ENCODE measurements around the gene ZNF222.

ZNF222 gene

DNA sequence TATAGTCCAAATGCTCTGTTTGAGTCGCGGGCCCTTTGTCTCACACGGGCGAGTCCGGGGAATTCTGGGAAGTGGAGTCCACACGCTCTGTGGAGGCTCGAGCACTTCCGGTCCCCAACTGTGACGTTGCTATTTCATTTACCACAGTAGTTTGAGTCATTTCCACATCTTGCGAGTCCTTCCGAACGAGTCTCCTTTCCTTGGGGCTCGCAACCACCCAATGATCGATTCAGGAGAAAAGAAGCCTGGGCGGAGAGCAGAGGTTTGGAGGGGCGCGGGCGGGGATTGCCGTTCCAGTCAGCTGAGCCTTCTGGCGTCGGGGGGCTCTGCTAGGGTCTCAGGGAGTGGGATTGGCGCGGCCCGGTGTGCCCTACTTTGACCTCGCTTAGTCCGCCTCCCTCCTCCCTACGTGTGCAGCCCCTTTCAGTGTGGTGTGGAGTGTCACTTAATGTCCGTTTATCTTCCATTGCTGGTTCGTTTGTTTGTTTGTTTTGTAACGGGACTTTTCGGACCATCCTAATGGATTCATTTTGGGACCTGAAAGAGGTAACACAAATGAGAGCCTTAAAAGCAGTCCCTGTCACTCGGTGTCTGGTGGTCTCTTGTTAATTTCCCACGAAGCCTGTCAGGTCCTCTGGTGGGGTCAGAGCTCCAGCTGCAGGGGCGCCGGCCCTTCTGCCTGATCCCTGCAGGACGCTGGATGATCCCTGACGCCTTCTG is at the start of gene ZNF222:
Gene ZNF222, plus strand, starts transcription at position 163 of the 720 bp plus-strand sequence. Its CDS starts 58 bp downstream, at position 221.
- peak; percentile 83 to 84 for DNase-seq

DNA sequence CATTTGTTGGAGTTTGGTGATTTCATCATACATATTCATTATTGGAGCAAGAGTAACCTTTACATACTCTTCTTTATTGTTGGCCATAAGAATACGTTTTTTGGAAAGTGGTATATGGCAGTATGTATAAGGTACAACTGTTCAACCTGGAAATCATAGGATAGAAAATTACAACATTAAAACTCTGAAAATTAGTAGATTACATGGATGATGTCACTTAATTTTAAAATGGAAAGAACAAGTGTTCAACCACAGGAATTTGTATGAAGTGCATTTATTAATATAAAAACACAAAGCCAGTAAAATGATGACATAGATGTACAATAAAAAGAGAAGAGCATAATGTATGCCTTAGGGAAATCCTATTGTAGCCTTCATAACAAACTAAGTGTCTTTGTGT is 48.4 kb upstream of the ZNF222 start:
- no peak for DNase-seq

DNA sequence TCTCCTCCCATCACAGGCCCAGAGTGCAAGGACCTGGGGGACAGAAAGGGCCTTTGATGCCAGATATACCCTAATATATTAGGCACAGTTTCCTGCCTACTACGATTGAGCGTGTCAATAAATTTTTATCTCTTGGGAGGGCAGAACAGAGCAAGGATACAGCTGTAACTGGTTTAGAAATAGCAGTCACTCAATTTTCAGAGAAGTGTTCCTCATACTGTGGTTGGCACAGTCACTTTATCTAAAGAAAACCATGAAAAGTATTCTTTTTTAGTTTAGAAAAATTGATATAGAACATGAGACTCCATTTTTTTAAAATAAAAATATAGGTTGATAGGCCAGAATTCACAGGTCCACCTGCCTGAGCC is 41.7 kb upstream of the ZNF222 start:
- DNase-seq: no peak

DNA sequence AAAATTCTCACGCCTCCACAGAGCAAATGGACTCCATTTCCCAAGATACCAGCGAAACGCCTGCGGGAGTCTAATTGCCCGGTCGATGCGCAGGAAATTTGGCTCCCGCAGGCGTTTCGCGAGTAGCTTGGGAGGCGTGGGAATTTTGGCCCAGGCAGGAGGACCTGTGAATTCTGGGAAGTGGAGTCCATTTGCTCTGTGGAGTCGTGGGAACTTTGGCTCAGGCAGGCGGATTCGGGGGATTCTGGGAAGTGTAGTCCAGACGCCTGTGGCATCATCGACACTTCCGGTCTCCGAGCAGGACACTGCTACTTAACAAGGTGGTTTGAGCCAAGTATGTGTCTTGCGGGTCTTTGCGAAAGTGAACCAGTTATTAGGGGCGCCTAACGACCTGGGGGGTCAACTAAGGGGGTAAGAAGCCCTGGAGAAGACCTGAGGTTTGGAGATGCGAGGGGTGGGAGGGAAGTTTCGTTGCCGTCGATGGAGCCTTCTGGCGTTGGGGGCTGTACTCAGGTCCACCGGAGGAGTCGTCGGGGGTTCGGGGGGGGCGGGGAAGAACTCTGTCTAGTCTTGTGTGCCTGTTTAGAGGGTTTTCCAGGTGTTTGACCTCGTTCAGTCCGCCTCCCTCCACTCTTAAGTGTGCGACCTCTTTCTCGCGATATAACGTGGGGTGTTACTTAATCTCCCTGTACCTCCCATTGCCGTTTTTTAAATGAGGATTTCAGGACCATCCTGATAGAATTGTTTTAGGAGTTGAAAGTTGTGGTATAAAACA is 41.1 kb upstream of the ZNF222 start, which contains the start of gene ZNF155:
Gene ZNF155, plus strand, starts transcription at position 277 of the 775 bp plus-strand sequence. CDS start 4,356 bp downstream, outside the sequence.
- peak; percentile 83 to 84 for DNase-seq

DNA sequence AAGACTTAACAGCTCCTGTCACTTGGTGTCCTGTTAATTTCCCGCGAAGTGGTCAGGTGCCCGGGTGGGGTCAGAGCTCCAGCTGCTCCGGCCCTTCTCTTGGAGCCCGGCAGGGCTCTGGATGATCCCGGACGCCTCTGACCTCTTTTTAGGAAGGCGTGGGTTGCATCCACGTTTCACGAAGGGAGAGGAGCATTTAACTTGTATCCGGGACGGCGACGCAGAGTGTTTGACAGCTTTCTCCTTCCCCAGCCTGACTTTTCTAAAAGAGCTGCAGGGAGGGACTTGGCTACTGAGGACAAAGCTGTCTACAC is 40.5 kb upstream of the ZNF222 start:
- DNase-seq: peak in 1 of 2 experiments; percentile 20

DNA sequence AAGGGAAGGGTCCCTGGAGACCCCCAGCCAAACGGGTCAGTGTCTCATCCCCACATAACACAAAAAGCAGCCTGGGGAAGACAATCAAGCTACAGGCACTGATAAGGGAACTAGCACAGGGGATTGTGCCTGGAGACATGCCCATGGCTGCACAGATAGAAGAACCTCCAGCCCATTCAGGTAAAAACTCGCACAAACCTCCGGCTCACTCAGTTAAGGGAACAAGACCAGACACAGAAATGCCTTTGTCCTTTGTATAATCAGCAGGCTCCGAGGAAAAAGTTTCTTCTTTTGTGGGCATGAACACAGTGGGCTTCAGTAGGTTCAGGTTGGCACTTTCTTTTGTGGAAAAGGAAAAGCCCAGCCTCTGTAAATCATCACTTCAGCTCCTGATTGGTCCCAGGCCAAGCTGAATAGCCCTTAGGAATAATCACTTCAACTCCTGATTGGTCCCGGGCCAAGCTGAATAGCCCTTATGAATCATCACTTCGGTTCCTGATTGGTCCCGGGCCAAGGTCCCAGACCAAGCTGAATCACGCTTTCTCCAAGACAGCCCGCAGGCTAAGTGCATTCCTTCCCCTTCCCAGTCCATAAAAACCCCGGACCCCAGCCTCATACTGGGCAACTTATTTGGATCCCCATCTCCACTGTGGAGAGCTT is 27.4 kb upstream of the ZNF222 start:
- no peak for DNase-seq

DNA sequence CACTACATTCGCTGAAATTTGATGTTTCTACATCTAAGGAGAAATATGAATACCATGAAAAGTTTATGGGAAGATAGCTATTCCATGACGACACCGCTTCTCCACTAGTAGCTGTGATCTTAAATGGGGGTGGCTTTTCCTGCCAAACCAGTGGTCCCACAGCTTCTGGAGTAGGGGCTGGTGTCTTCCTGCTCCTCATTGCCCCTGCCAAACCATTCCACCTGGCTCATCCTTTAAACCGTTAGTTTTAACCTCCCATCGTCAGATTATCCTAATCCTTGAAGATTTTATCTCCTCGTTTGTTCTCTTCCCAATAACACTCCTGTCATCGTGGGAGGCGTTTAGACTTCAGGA is 23.0 kb upstream of the ZNF222 start:
- no peak for DNase-seq

DNA sequence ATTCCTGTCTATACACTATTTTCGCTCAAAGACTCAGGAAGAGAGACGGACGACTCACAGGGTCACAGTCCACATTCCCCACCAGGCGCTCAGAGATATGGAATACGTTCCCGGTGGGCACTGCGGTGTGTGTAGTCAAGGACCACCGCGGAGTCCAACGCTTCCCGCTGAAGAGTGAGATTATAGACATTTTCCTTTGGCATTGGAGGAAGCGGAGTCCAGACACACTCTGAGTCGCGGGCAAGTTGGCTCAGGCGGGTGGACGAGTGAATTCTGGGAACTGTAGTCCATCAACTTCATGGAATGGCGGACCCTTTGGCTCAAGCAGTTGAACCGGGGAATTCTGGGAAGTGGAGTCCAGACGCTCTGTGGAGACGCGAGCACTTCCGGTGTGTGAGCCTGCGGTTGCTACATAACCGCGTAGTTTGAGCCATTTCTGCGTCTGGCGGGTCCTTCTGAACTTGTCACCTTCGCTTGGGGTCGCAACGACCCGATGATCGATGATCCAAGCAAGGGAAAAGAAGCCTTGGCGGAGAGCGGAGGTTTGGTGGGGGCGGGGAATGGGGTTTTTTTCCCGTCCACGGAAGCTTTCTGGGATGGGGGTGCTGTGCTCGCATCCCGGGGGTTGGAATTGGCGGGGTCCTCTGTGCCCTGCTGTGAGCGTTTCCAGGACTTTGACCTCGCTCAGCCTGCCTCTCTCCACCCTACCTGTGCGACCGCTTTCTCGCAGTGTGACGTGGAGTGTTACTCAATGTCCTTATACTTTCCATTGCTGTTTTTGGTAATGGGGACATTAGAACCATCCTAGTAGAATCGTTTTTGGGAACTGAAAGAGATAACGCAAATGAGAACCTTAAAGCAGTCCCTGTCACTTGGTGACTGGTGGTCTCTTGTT is 22.4 kb upstream of the ZNF222 start, which contains the start of gene ZNF230:
Gene ZNF230, plus strand, starts transcription at position 392 of the 895 bp plus-strand sequence. CDS start 4,122 bp downstream, outside the sequence.
- peak; percentile 80 to 84 for DNase-seq

DNA sequence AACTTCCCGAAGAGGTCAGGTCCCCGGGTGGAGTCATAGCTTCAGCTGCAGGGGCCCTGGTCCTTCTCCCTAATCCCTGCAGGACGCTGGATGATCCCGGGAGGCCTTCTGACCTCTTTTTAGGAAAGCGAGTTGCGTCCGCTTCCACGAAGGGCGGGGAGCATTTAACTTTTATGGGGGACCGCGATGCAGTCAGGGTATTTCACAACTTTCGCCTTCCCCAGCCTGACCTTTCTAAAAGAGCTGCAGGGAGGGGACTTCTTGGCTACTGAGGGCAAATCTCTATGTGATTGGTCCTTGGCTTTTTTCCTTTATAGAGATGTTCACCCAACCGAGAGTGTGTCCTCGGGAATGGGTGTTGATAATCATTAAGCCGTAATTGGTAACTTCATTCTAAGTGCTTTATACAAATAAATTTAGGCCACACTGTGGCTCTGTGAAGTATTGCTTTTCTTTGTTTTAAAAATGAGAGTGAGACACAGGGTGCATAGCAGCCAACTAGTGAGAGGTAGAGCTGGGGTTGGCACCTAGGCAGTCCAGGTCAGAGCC is 21.6 kb upstream of the ZNF222 start:
- peak; percentile 25 to 31 for DNase-seq

DNA sequence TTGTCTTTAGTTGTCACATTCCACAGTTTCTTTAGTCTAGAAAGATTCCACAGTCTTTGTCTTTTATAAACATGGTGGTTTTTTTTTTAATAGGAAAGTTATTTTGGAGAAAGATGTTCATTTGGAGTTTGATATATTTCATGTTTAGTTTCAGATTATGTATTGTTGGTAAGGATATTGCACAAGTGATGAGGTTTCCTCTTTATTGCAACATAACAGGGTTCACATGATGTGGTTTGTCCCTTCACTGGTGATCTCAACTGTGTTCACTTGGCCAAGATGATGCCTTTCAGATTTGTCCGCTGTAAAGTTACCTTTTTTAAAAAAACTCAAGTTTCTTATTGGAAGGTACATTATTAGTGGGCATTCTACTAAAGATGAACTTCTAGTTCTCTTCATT is 19.2 kb upstream of the ZNF222 start:
- DNase-seq: no peak

DNA sequence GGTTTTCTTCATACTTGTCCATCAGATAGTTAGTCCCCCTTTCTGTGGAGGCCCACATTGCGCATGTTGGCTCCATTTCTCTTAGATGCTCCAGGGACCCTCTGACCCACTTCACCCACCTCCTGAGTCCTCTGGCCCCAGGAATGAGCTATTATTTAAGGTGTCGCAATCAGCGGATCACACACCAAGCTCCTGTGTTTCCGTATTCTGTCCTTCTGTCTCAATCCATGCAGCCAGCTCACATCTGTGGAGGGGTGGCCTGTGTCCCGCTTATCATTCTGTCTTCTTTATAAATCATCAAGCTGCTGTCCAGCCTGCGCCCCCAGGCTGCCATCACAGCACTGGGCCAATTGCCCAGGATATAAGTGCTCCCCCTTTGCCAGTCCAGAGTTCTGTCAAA is 17.7 kb upstream of the ZNF222 start:
- DNase-seq: no peak

DNA sequence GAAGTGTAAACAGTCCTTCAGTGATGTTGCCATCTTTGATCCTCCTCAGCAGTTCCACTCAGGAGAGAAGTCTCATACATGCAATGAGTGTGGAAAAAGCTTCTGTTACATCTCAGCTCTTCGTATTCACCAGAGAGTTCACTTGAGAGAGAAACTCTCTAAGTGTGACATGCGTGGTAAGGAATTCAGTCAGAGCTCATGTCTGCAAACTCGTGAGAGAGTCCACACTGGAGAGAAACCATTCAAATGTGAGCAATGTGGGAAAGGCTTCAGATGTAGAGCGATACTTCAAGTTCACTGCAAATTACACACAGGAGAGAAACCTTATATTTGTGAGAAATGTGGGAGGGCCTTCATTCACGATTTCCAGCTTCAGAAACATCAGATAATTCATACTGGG is 14.7 kb upstream of the ZNF222 start:
- DNase-seq: no peak

DNA sequence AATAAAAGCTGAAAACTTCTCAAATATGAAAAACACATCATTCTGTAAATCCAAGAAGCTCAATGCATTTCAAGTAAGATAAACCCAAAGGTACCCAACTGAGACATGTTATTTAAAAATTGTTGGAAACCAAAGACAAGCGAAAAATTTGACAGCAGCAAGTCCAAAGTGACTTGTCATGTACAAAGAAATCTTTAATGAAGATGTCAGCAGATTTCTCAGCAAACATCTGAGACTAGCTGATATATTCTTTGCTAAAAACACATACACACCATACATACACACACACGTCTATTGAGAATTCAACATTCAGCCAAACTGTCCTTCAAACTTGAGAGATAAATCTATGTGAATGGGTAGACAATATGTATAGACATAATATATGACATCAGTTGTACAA is 5.7 kb upstream of the ZNF222 start:
- no peak for DNase-seq

DNA sequence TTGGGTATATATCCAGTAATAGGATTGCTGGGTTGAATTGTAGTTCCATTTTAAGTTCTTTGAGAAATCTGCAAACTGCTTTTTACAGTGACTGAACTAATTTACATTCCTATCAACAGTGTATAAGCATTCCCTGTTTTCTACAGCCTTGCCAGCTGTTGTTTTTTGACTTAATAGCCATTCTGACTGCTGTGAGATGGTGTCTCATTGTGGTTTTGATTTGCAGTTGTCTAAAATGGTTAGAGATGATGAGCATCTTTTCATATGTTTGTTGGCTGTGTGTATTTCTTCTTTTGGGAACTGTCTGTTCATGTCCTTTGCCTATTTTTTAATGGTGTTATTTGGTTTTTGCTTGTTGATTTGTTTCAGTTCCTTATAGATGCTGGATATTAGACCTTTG is 4.0 kb upstream of the ZNF222 start:
- DNase-seq: no peak

DNA sequence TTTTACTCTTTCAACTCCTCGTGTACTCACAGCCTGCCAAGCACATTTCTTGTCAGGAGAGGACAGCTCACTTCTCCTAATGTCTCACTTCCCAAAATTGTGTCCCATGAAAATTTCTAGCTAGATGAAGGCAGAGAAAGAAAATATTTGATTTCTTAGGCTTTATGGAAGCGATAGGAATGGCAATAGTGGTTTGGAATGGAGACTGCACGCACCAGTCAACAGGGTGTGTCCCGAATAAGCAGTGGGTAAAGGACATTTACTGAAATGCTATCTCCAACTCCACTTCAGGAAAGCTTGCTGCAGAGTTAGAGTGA is 321 bp upstream of the ZNF222 start:
- no peak for DNase-seq

DNA sequence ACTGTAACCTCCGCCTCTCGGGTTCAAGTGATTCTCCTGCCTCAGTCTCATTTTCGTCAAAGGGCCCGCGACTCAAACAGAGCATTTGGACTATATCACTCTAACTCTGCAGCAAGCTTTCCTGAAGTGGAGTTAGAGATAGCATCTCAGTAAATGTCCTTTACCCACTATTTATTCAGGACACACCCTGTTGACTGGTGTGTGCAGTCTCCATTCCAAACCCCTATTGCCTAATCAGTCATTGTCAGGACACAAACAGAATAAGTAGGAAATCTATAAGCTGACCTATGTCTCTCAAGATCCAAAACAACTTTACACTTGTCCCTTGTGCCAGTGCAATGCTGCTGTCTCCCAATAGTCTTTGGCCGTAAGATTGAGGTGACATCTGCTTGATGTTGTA is 1.4 kb downstream of the ZNF222 start:
- no peak for DNase-seq

DNA sequence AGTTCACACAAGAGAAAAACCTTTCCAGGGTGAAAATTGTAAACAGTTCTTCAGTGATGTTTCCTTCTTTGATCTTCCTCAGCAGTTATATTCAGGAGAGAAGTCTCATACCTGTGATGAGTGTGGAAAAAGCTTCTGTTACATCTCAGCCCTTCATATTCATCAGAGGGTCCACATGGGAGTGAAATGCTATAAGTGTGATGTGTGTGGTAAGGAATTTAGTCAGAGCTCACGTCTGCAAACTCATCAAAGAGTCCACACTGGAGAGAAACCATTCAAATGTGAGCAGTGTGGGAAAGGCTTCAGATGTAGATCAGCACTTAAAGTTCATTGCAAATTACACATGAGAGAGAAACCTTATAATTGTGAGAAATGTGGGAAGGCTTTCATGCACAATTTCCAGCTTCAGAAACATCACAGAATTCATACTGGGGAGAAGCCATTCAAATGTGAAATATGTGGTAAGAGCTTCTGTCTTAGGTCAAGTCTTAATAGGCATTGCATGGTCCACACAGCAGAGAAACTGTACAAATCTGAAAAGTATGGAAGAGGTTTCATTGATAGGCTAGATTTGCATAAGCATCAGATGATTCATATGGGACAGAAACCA is 6.9 kb downstream of the ZNF222 start:
- DNase-seq: no peak

DNA sequence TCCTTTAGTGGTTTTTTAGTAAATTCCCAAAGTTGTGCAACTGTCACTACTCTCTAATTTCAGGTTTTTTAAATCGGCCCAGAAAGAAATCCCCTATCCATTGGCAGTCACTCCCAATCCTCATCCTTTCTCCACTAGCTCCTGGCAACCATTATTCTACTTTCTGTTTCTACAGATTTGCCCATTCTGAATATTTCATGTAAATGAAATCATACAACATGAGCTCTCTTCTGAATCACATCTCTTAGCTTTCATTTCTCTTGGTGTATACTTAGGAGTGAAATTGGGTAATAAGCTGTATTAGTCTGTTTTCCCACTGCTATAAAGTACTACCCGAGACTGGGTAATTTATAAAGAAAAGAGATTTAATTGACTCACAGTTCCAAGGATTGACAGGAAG is 17.0 kb downstream of the ZNF222 start:
- DNase-seq: no peak

DNA sequence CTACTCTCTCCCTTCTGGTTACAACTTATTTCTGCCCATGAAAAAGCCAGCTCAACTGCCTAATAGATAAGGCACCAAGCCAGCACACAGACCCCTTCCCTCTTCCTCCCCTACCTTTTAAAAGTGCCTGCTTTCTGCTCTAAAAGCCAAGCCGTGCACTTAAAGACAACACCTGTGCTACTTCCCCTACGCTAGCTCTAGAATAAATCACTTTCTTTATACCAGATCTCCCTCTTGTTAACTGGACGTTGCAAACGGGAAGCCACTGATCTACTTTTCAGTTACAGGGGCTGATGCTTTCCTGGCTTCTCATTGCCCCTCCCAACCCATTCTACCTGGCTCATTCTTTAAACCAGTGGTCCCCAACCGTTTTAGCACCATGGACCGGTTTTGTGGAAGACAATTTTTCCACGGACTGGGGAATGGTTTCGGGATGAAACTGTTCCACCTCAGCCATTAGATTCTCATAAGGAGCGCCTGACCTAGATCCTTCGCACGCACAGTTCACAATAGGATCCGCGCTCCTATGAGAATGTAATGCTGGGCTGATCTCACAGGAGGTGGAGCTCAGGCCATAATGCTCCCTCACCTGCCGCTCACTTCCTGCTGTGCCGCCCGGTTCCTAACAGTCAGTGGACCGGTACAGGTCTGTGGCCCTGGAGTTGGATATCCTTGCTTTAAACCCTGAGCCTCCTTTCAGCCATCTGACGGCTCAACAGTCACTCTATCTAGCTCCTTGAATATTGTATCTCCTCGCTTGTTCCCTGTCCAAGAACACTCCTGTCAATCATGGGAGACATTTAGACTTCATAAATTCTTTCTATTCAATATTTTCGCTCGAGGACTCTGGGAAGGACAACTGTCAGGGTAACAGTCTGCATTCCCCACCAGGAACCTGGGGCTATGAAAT is 25.8 kb downstream of the ZNF222 start:
- DNase-seq: peak; percentile 29 to 41

DNA sequence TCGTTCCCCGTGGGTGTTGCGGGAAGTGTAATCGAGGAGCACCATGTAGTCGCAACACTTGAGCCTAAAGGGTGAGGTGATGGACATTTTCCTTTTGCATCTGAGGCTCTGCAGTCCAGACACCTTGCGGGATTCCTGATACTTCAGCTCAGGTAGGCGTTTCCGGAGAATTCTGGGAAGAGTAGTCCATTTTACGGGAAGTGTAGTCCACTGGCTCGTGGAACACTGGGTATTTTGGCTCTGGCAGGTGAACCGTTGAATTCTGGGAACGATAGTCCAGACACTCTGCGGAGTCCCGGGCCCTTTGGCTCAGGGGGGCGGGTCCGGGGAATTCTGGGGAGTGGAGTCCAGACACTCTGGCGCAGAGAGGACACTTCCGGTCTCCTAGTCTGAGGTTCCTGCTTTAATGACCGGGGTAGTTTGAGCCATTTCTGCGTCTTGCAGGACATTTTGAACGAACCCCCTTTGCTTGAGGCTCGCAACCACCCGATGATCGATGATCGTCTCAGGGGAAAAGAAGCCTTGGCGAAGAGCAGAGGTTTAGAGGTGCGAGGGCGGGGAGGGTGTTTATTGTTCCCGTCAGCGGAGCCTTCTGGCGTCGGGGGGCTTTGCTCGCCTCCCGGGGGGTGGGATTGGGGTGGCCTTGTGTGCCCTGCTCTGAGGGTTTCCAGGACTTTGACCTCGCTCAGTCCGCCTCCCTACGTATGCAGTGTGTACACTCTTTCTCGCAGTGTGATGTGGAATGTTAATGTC is 26.6 kb downstream of the ZNF222 start, which contains the start of gene ZNF223:
Gene ZNF223, plus strand, starts transcription at position 387 of the 753 bp plus-strand sequence. CDS start 3,141 bp downstream, outside the sequence.
- DNase-seq: peak; percentile 67 to 69

All from activated T-cell treated with anti-CD3 and anti-CD28 coated beads, Interleukin-2, amount 50 U/mL, for 48 hours (primary cell).